Activated T-cell treated with anti-CD3 and anti-CD28 coated beads, Interleukin-2, amount 50 U/mL, for 1 hour (primary cell): Measurements from ENCODE around the gene ZSCAN29.
A peak's percentile ranks its signal among the peaks of the same experiment; 100 is the strongest.
"Not testable (repeated sequence)": the region's sequence is repeated elsewhere in the genome, so short reads cannot be mapped to it uniquely, and the experiment has no call there.

Experiments
- DNase-seq: peaks from one replicate; pipeline ENCODE4 v3.0.0-alpha.2; 2020

Gene ZSCAN29

GRCh38 chr15:43370975-43371974, at the start of gene ZSCAN29, which contains the start of gene TUBGCP4:
Gene ZSCAN29, minus strand, starts transcription at chr15:43371043. Its CDS starts 1,130 bp downstream, at chr15:43369913.
Gene TUBGCP4, plus strand, starts transcription at chr15:43371101. Its CDS starts 254 bp downstream, at chr15:43371355.
- DNase-seq, result peak; percentile 75

DNA sequence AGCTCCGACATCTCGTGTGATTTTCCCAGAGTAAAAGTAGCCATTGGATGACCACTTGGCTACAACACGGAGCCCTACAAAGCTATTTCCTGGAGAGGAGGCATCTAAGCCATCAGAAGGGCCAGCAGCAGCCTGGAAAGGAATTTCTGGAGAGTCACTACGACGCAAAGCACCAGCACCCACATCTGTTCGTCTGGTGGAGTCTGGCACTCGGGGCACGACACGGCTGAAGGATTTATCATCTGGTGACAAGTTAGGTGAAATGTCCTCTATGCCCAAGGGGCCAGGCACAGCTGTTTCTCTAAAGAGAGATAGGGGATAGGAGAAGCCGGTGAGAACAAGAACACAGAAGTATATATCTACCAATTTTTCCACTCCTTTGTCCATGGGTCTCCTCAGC, 49.6 kb upstream of the ZSCAN29 start:
- no peak for DNase-seq

DNA sequence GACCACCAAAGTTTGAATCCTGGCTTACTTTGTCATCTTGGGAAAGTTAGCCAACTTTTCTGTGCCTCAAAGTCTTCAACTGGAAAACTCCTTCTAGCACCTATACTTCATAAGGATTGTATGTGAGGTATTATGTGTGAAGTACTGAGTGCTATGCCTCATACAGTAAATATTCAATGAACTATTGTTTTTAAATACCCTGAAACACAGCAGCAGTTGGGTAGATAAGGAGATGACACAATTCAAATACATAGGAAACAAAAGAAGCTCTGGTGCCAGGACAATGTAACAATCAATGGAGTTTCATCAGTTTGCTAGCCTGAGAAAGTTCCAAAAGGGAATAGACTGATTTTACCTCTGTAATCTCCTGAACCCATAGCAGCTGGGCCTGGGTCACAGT, 43.4 kb upstream of the ZSCAN29 start:
- no peak for DNase-seq

DNA sequence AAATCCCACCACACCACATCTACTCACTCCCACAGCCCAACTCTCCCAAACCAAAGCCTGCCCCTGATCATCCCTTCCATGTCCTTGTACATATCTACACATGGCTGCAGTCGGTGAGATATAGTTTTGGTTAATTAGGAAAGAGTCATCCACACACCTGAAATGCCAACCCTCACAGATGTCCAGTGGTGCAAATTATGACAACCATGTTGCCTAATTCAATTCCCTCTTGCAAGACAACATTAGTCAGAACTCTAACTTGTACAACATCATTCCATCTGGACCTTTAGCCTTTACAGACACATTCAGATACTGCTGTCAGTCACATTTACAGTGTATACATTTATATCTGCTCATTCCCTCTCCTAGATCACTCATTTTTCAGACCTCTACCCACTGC, 41.3 kb upstream of the ZSCAN29 start:
- no peak for DNase-seq

DNA sequence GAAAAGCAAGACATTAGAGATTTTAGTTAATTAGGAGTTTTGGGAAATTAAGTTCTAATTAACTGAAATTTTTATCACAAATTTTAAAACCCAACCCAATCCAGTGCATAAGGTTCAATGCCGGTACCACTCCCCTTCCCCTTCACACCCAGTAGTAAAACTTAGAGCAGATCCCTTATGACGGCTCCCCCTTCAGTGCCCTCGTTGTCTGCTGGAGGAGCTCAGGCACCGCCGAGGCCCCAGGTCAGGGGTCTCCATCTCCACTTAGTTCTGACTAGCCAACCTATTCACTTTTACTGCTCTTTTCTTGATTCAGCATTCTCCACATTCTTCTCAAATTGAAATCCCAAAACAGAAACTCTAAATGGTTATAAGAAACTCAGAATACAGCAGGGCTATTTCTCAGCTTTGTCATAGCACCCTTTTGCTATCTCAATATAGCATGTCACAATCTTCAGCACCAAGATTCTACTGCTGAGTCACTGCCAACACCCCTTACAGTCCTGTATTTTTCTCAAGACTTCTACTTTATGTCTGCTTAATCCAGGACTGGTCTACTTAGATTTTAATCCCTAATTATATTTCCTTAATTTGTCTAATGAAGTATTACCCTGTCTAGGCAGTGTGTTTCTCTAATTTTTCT, 39.9 kb upstream of the ZSCAN29 start:
- no peak for DNase-seq

DNA sequence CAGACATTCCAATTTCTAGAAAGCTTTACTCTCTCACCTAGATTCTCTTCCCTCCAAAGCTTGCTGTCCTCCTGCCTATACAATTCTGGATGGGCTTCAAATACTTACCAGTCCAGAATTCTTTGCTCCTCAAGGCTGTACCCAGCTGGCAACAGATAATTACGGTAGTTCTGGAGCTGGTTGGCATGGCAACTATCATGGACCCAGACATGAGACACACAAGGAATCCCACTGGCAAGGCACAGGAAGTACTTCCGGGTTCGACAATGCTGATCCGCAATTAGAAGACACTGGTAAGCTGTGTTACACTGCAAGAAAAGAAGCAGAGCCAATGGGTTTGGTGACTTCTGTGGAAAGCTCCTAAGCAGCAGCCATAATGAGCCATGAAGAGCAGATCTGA, 37.9 kb upstream of the ZSCAN29 start:
- DNase-seq, result no peak

DNA sequence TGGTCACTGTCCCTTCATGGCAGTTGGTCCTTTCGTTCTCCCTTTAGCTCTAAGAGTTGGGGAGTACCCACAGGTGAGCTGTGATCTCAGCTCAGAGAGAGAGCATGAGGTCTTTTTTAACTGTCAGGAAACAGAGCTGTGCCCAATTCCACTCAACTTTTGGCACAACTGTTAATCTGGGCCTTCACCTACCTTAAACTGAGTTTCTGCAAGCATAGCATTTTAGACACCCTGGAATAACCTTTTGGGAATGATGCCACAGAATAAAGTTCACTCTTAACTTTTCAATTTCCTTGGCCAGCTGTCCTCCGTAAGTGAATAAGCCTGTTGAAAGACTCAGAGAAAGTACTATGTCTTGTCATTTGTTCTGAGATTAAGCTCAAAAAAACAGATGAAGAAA, 36.0 kb upstream of the ZSCAN29 start:
- DNase-seq, result no peak

GRCh38 chr15:43406189-43406588, 35.3 kb upstream of the ZSCAN29 start:
- no peak for DNase-seq

GRCh38 chr15:43404130-43404529, 33.3 kb upstream of the ZSCAN29 start:
- DNase-seq, result no peak

DNA sequence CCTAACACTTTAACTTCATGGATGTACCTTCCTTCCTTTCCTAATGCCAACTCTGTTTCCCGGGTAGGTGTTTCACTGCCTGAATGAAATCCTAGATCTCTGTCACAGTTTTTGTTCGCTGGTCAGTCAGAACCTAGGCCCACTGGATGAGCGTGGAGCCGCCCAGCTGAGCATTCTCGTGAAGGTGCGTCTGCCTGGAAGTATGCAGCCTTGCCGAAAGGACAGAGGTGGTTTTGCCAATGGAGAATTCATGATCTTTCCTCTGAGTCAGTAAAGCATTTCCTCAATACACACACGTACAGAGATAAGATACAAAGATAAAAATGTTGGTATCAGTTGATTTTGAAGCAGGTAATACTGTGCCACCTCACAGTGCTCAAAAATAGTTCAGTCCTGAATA, 32.8 kb upstream of the ZSCAN29 start:
- DNase-seq, result no peak

DNA sequence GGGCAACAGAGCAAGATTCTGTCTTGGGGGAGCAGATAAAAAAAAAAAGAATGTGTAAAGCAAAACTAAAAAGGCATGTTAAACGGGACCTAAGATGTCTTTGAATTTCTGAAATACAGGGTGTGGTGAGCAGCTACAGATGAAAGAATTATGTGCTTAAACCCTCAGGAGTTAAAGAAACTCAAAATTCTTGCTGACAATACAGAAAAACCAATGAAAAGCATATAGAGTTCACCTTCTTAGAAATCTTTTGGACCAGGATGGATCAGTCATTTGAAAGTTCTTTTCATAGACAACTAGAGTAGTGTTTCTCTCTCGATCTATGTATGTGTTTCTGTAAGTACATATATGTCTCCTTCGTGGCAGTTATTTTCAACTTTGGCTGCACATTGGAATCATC, 31.4 kb upstream of the ZSCAN29 start:
- no peak for DNase-seq

- not testable (repeated sequence) for DNase-seq
Measured at GRCh38 chr15:43393592-43393991, 22.7 kb upstream of the ZSCAN29 start.

GRCh38 chr15:43390723-43391122, 19.9 kb upstream of the ZSCAN29 start:
- no peak for DNase-seq

- no peak for DNase-seq
Measured at GRCh38 chr15:43383070-43383469, 12.2 kb upstream of the ZSCAN29 start.

DNA sequence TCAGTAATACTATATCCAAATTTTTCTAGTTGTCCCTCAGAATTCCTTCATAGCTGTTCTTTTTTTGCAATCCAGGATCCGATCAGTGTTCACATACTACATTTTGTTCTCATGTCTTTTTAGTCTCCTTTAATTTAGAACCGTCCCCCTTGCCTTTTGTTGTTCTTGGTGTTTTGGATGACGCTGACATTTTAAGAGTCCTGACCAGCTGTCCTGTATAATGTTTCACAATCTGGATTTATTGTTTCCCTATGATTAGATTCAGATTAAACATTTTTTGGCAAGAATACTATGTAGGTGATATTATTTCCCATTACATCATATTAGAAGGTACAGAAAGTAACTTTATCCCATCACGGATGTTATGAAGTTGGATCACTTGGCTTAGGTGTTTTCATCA, 11.5 kb upstream of the ZSCAN29 start:
- no peak for DNase-seq

DNA sequence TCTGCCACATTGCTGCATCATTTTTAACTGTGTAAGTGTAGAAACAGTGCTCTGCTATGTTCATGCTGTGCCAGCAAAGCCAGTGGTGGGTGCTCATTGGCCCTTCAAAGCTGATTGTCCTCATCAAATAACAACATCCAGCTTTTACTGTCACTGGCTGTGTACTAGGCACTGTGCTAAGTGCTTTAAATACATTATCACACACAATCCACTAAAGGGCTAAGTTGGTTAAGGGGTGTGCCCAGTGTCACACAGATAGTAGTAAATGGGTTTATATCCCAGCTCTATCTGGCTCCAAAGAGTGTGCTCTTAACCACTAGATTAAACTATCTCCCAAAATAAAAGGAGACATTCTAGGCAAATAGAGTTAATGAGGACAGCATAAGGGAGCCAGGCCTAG, 7.8 kb upstream of the ZSCAN29 start:
- no peak for DNase-seq

GRCh38 chr15:43376017-43376705, 5.3 kb upstream of the ZSCAN29 start:
- peak; percentile 23 for DNase-seq

DNA sequence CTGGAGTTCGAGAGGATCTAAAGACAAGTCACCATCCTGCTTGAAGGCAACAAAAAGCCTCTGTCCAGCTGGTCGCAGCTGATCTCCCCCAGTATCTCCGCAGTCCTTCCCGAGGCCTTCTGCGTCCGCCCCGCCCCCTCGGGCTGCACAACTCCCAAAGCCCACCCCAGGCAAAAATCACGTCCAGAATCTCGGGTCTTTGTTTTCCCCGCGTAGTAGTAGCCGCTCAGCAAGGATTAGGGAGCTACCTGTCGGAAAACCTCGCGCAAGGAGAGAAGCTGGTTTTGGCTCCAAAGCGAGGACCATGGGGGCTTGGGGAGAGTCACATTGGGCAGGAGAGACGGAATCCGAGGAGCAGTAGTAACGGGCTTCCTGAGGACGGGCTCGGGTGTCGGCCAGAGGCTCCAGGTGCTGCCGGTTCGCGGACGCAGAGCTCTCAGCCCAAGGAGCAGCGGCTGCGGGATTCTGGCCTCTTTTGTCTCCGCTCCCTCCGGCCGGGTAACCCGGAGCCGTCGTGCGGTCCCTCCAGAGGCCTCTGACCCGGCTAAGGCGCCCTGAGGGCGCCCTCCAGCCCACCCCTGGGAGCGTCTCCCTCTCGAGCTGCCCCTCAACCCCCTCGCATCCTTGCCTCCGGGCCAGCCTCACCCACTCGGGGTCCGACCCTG, 401 bp downstream of the ZSCAN29 start:
- no peak for DNase-seq

DNA sequence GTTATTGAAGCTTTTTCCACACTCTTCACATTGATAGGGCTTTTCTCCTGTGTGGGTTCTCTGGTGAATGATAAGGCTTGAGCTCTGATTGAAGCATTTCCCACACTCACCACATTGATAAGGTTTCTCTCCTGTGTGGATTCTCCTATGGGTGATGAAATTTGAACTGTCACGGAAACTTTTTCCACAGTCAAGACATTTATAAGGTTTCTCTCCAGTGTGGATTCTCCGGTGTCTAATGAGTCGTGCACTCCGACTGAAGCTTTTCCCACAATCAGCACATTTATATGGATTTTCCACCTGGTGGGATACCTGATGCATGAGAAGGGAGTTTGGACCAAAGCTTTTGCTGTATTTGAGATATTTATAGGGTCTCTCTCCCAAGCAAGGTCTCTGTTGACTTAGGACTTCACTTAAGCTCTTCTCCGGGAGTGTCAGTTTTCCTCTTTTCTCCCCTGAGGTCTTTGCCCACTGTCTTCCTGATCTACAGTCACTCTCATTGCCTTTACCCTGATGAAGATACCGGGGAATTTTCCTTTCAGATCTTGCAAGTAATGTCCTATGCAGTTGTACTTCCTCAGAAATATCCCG, 9.4 kb downstream of the ZSCAN29 start:
- DNase-seq, result no peak

DNA sequence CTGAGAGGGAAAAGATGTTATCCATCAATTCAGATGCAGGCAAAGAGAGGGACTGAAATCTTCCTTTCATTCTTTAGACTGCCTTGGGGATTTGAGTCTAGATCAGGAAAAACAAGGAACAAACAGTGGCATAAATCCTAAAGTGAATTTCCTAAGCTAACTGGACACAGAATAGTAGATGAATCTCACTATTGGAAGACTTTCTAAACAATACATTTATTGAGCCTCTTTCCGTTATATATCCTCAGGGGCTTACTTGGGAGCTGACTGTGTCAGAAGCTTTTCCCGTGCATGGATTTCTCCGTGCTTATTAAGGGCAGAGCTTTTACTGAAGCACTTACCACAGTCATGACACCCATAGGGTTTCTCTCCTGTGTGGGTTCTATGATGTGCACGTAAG, 10.0 kb downstream of the ZSCAN29 start:
- no peak for DNase-seq

GRCh38 chr15:43352693-43353382, 18.0 kb downstream of the ZSCAN29 start:
- DNase-seq, result no peak

GRCh38 chr15:43347114-43347513, 23.7 kb downstream of the ZSCAN29 start:
- no peak for DNase-seq
